Gastroesophageal sphincter (tissue), 3 donors: Measurements from ENCODE around the gene CCDC106.

Source experiments
- EP300 ChIP-seq: sonication (generic); formaldehyde crosslinking; IDR thresholded peaks from one replicate; pipeline ENCODE4 v1.6.1; 2017; ENCODE audit warnings: antibody characterized with exemption, mild to moderate bottlenecking
- POLR2A ChIP-seq, 2 donors: fragments of 450-650 bp; IDR thresholded peaks; one replicate each; pipeline ENCODE4 v1.6.1; 2017; ENCODE audit warnings: antibody characterized with exemption in 2 of 2, mild to moderate bottlenecking in 2 of 2, moderate library complexity in 1 of 2
- TF ChIP-seq, protein P1 (sequence below), 4 experiments: fragments of 200-600 bp in 2 of 4; fragments of 450-650 bp in 2 of 4; sonication (generic) in 1 of 4; IDR thresholded peaks; one replicate each; pipeline ENCODE4 v1.5.1; 2017 to 2019; ENCODE audit warnings: antibody characterized with exemption in 4 of 4, mild to moderate bottlenecking in 2 of 4, moderate library complexity in 2 of 4

GRCh38 chr19:55690109-55690768 lies 42.2 kb downstream of the CCDC106 start:
- TF ChIP-seq, protein P1, sequence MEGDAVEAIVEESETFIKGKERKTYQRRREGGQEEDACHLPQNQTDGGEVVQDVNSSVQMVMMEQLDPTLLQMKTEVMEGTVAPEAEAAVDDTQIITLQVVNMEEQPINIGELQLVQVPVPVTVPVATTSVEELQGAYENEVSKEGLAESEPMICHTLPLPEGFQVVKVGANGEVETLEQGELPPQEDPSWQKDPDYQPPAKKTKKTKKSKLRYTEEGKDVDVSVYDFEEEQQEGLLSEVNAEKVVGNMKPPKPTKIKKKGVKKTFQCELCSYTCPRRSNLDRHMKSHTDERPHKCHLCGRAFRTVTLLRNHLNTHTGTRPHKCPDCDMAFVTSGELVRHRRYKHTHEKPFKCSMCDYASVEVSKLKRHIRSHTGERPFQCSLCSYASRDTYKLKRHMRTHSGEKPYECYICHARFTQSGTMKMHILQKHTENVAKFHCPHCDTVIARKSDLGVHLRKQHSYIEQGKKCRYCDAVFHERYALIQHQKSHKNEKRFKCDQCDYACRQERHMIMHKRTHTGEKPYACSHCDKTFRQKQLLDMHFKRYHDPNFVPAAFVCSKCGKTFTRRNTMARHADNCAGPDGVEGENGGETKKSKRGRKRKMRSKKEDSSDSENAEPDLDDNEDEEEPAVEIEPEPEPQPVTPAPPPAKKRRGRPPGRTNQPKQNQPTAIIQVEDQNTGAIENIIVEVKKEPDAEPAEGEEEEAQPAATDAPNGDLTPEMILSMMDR (IDR thresholded peaks at IDR 0.05) = no peak
- TF ChIP-seq POLR2A (IDR thresholded peaks at IDR 0.05) (no peak), EP300 (no peak)
